Loucy (cell line): ENCODE results near the gene MYO9A.

Source experiments
- H2AFZ ChIP-seq: fragments of 200-600 bp; sonication (generic); 2 replicates; pipeline ENCODE4 v1.6.0; 2016; ENCODE audit warnings: antibody characterized with exemption, mild to moderate bottlenecking, low read length, moderate library complexity
- H3F3A ChIP-seq: fragments of 200-600 bp; 2 replicates; pipeline ENCODE4 v1.6.0; 2016; ENCODE audit warnings: antibody characterized with exemption, low read depth, mild to moderate bottlenecking
- H3K27me3 ChIP-seq: fragments of 200-600 bp; sonication (generic); 2 replicates; pipeline ENCODE4 v1.6.1; 2014; ENCODE audit warnings: low read length, mild to moderate bottlenecking; ENCODE audit not compliant: insufficient read depth, poor library complexity, severe bottlenecking
- H3K36me3 ChIP-seq: fragments of 200-600 bp; sonication (generic); 2 replicates; pipeline ENCODE4 v1.6.1; 2016; ENCODE audit warnings: low read length; ENCODE audit not compliant: insufficient read depth
- H3K4me1 ChIP-seq: fragments of 200-600 bp; sonication (generic); 2 replicates; pipeline ENCODE4 v1.5.1; 2014; ENCODE audit warnings: low read length, mild to moderate bottlenecking; ENCODE audit not compliant: insufficient read depth, poor library complexity, severe bottlenecking
- H3K4me2 ChIP-seq: fragments of 200-600 bp; sonication (generic); 2 replicates; pipeline ENCODE4 v1.6.0; 2014; ENCODE audit warnings: antibody characterized with exemption, low read length, low read depth, mild to moderate bottlenecking; ENCODE audit not compliant: poor library complexity, severe bottlenecking
- H3K4me3 ChIP-seq: fragments of 200-600 bp; sonication (generic); 2 replicates; pipeline ENCODE4 v1.5.1; 2014; ENCODE audit warnings: low read length, mild to moderate bottlenecking, mixed read lengths; ENCODE audit not compliant: poor library complexity, severe bottlenecking
- H3K79me2 ChIP-seq: fragments of 200-600 bp; sonication (generic); 2 replicates; pipeline ENCODE4 v1.6.1; 2014; ENCODE audit warnings: low read length; ENCODE audit not compliant: insufficient read depth
- H3K9ac ChIP-seq: fragments of 200-600 bp; sonication (generic); 2 replicates; pipeline ENCODE4 v1.6.0; 2014; ENCODE audit warnings: mild to moderate bottlenecking, low read depth, low read length, moderate library complexity; ENCODE audit not compliant: poor library complexity, severe bottlenecking
- H3K9me2 ChIP-seq: fragments of 200-600 bp; sonication (generic); replicated peaks from 2 replicates; pipeline ENCODE4 v1.6.1; 2016; ENCODE audit warnings: low read depth, low read length, mixed read lengths
- H3K9me3 ChIP-seq: fragments of 200-600 bp; sonication (generic); 2 replicates; pipeline ENCODE4 v1.6.1; 2014; ENCODE audit warnings: mild to moderate bottlenecking, antibody characterized with exemption, low read length, low read depth; ENCODE audit not compliant: insufficient read depth
- H4K20me1 ChIP-seq: fragments of 200-600 bp; sonication (generic); 2 replicates; pipeline ENCODE4 v1.6.0; 2014; ENCODE audit warnings: antibody characterized with exemption, low read length, mild to moderate bottlenecking; ENCODE audit not compliant: insufficient read depth, poor library complexity, severe bottlenecking
- CTCF ChIP-seq: fragments of 200-600 bp; sonication (generic); conservative IDR thresholded peaks from 2 replicates; pipeline ENCODE4 v1.5.1; 2014; ENCODE audit warnings: mild to moderate bottlenecking, antibody characterized with exemption, low read length
- EZH2phosphoT487 ChIP-seq: fragments of 200-600 bp; IDR thresholded peaks from 2 replicates; pipeline ENCODE4 v1.6.1; 2018; ENCODE audit warnings: antibody characterized with exemption, mild to moderate bottlenecking, moderate library complexity, borderline replicate concordance

Gene MYO9A

DNA sequence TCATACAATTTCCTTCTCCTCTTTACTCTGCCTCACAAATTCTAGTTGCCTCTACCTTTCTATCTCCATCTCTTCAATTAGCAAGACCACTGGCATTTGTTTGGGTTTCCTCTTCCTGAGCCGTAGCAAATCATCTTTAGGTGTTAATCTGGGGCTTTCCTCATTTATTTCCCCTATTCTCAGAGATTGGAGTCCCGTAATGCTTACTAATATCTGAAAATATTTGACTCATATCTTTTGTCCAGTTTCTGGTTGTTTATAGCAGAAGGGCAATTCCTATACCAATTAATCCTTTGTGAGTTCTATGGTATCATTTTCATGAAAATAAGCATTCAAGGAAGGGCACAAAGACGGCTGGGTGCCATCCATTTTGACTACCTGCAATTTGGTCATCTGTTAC, 203.9 kb downstream of the MYO9A start:
- Histone ChIP-seq H3K4me1 (peaks cover 4% of the 10 kb centered on the region), H3K4me3 (no peak overlapping the region), H4K20me1 (no peaks in the 10 kb centered on the region), H3K9me3 (no peaks in the 10 kb centered on the region), H3K9ac (no peak overlapping the region), H3K27me3 (no peaks in the 10 kb centered on the region), H3F3A (0 out of 2 replicates have a peak, but pooled peaks cover 5% of the 10 kb centered on the region), H3K79me2 (no peaks in the 10 kb centered on the region), H2AFZ (no peak overlapping the region), H3K4me2 (no peak overlapping the region), H3K36me3 (peaks cover 35% of the 10 kb centered on the region; the same call in 1 of the 2 replicates), H3K9me2 (no peaks in the 10 kb centered on the region)
- TF ChIP-seq EZH2phosphoT487 = no peak

DNA sequence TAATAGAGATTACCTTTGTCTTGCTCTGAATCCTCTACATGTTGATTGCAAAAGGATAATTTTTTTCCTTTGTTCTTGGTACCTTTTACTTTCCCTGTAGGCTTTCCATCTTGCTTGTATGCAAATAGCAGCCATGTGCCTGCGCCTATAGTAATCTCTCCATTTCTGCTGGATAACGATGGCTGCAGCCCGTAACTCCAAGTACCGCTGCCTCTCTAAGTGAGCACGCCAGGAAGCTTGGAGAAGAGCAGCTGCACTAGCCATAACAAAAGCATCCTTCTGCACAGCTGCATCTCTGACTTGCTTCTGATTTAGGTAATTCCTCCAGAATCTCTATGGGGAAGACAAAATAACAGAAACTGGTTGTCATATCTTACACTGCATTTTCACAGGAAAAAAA, 218.3 kb downstream of the MYO9A start:
- TF ChIP-seq CTCF (no peak), EZH2phosphoT487 (no peak)
- H3K4me3 ChIP-seq = no peak overlapping the region
- H3K4me2 ChIP-seq = no peak overlapping the region
- H3K4me1 ChIP-seq = no peaks in the 10 kb centered on the region
- H3K9ac ChIP-seq = no peak overlapping the region
- no peaks in the 10 kb centered on the region for H3K9me2 ChIP-seq
- H3K9me3 ChIP-seq = no peaks in the 10 kb centered on the region
- H3K27me3 ChIP-seq = no peaks in the 10 kb centered on the region
- no peaks in the 10 kb centered on the region for H3K79me2 ChIP-seq
- no peaks in the 10 kb centered on the region for H3F3A ChIP-seq
- no peaks in the 10 kb centered on the region for H4K20me1 ChIP-seq
- H2AFZ ChIP-seq = no peak overlapping the region
- peaks cover 43% of the 10 kb centered on the region for H3K36me3 ChIP-seq

- H2AFZ ChIP-seq = no peak overlapping the region
- H3F3A ChIP-seq = no peaks in the 10 kb centered on the region
- no peak overlapping the region for H3K4me2 ChIP-seq
- no peaks in the 10 kb centered on the region for H4K20me1 ChIP-seq
- no peak overlapping the region for H3K4me3 ChIP-seq
- TF ChIP-seq EZH2phosphoT487 (no peak), CTCF (no peak)
- H3K9me3 ChIP-seq = no peaks in the 10 kb centered on the region
- H3K79me2 ChIP-seq = no peaks in the 10 kb centered on the region
- H3K9ac ChIP-seq = no peak overlapping the region
- H3K27me3 ChIP-seq = no peaks in the 10 kb centered on the region
- no peaks in the 10 kb centered on the region for H3K9me2 ChIP-seq
- H3K4me1 ChIP-seq = no peaks in the 10 kb centered on the region
- H3K36me3 ChIP-seq = peaks cover 21% of the 10 kb centered on the region; the same call in 1 of the 2 replicates
These were observed 224.3 kb downstream of the MYO9A start for GRCh38 chr15:71893691-71894090.

DNA sequence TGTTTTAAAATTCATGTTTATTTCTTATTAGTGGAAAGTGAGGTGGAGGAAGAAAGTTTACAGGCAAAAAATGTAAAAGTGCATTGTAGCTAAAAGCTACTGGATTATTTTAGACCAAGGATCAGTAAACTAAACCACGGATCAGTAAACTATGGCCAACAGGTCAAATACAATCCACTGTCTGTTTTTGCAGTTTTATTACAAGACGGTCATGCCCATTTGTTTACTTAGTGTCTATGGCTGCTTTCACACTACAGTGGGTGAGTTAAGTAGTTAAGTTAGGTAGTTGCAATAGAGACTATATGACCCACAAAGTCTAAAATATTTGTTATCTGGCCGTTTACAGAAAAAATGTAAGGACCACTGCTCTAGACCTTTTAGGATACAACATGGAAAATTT, 225.6 kb downstream of the MYO9A start:
- Histone ChIP-seq H3K4me2 (no peak overlapping the region), H3K79me2 (no peaks in the 10 kb centered on the region), H4K20me1 (no peaks in the 10 kb centered on the region), H2AFZ (no peak overlapping the region), H3K4me3 (no peak overlapping the region), H3K9me3 (no peaks in the 10 kb centered on the region), H3K27me3 (no peaks in the 10 kb centered on the region), H3K9me2 (no peaks in the 10 kb centered on the region), H3F3A (no peaks in the 10 kb centered on the region), H3K9ac (no peak overlapping the region), H3K4me1 (no peaks in the 10 kb centered on the region), H3K36me3 (peaks cover 16% of the 10 kb centered on the region; the same call in 1 of the 2 replicates)
- TF ChIP-seq EZH2phosphoT487 (no peak), CTCF (no peak)
